Psoas muscle (tissue), 8 donors: ENCODE results near the gene EEF1AKMT2. TPM values are rescaled to one million over a fixed set of nuclear protein-coding genes. Genes with fewer than 3 reads are reported as not detected.

Source experiments
- ATAC-seq, 4 donors: fragments of 200-7000 bp; cut with Tn5 transposase; one replicate each; pipeline ENCODE4 v1.9.1; 2020; ENCODE audit warnings: moderate library complexity in 3 of 4, mild to moderate bottlenecking in 2 of 4
- DNase-seq, 2 donors: peaks; one replicate each; pipeline ENCODE4 v3.0.0-alpha.2; 2020
- H3K27ac ChIP-seq: fragments of 200-600 bp; one replicate; pipeline ENCODE4 v1.8.0; 2022
- H3K27me3 ChIP-seq, 3 donors: fragments of 200-600 bp in 1 of 3; one replicate each; pipeline versions ENCODE4 v1.6.1 to v1.8.0; 2013 to 2022; ENCODE audit warnings: low read length in 2 of 3, mild to moderate bottlenecking in 2 of 3, moderate library complexity in 1 of 3; ENCODE audit not compliant: insufficient read depth in 3 of 3
- H3K36me3 ChIP-seq, 2 donors: fragments of 200-600 bp in 1 of 2; one replicate each; pipeline versions ENCODE4 v1.6.1 to v1.8.0; 2013 to 2022; ENCODE audit warnings: low read depth in 1 of 2, mild to moderate bottlenecking in 1 of 2, moderate library complexity in 1 of 2; ENCODE audit not compliant: insufficient read depth in 1 of 2
- H3K4me1 ChIP-seq: fragments of 200-600 bp; one replicate; pipeline ENCODE4 v1.8.0; 2022
- H3K4me3 ChIP-seq: fragments of 200-600 bp; one replicate; pipeline ENCODE4 v1.8.0; 2022; ENCODE audit warnings: mild to moderate bottlenecking
- H3K9me3 ChIP-seq: fragments of 200-600 bp; one replicate; pipeline ENCODE4 v1.8.0; 2022
- CTCF ChIP-seq: fragments of 200-600 bp; IDR thresholded peaks from one replicate; pipeline ENCODE4 v1.8.0; 2022; ENCODE audit warnings: antibody characterized with exemption
- WGBS, 3 donors: extraction: QIAGEN DNeasy Blood & Tissue Kit; methylation state at CpG; one replicate each; pipeline versions ENCODE4 v1.1.6 to v1.1.7; 2013; 5-methylcytosine and 5-hydroxymethylcytosine counted together
- intact Hi-C, 2 donors: fragments of 100-400 bp; cut with DNase I; formaldehyde crosslinking; loops; one replicate each; pipeline versions ENCODE4 v1.11.0 to v1.14.2; 2022
- polyA plus RNA-seq, 3 donors: library from polyadenylated mRNA; stranded (reverse); fragments of 200-250 nt; gene quantifications; one replicate each; pipeline ENCODE4 v1.2.3, GENCODE V29; 2013
- total RNA-seq, 4 donors: library from RNA; stranded (reverse); fragmentation: NEBNext Ultra II Directional in 2 of 4; extraction: Animal tissue kit (Norgen Biotek cat#: 25700) in 2 of 4; gene quantifications; one replicate each; pipeline versions ENCODE4 v1.2.1 to v1.2.4, GENCODE V29; 2021 to 2023
- donor health status: healthy with polysubstance abuse.
- donor health status: DM: no; HTN: no; CAD: no; lungs with moderate emphysema.
- donor health status: Bipolar disorder and iron deficiency.
- donor health status: healthy.
- donor health status: DM: yes; HTN: yes; CAD: no.
- donor health status: DM: no; HTN: no; CAD: no.
- donor health status: DM: no; HTN: no; CAD: no.
- donor health status: DM: yes; HTN: yes; CAD: no.

Gene EEF1AKMT2
- total and polyA plus RNA-seq, 7 donors: 3.3 to 11.9 (median 9.1) TPM

GRCh38 chr10:124725791-124726190 is 65.9 kb downstream of the EEF1AKMT2 start:
- ATAC-seq (no peak), DNase-seq (no peak)
- WGBS, 3 donors: 81 to 87% (median 86%) methylated on average over 7 of the region's 7 CpGs
- no peaks in the 10 kb centered on the region for H3K9me3 ChIP-seq
- H3K36me3 ChIP-seq: no peaks in the 10 kb centered on the region
- no peak overlapping the region for H3K4me3 ChIP-seq
- H3K4me1 ChIP-seq: peaks cover 88% of the 10 kb centered on the region
- TF ChIP-seq CTCF: no peak
- intact Hi-C loops: no loop called here
- H3K27ac ChIP-seq: peak overlapping the region; percentile 80
- H3K27me3 ChIP-seq: no peaks in the 10 kb centered on the region

DNA sequence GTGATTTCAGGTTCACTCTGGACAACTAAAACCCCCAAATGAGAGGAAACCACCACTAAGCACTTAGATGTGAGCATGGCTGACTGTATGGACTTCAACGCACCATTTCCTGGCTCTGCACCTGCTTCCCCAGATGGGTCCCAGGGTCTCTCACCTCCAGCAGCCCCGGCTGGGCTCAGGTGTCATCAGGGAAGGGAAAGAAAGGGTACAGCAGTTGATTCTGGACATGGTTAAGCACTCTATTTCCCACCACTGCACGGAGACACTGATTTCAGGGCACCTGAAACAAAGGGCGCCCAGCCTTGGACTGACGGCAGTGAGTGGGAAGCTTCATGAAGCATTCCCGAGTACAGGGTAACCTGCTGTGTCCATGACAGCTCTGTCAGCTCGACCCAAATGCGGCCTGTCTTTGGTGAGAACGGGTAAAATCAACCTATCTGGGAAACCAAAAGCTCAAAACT is 66.5 kb downstream of the EEF1AKMT2 start:
- H3K36me3 ChIP-seq: no peaks in the 10 kb centered on the region
- DNase-seq (no peak), ATAC-seq (no peak)
- H3K4me1 ChIP-seq: peaks cover 88% of the 10 kb centered on the region
- intact Hi-C loops: no loop called here
- H3K27me3 ChIP-seq: no peaks in the 10 kb centered on the region
- no peak for TF ChIP-seq CTCF
- no peaks in the 10 kb centered on the region for H3K9me3 ChIP-seq
- no peak overlapping the region for H3K4me3 ChIP-seq
- 87 to 89% (median 88%) methylated on average over 9 of the region's 9 CpGs for WGBS, 3 donors
- peak overlapping the region; percentile 80 for H3K27ac ChIP-seq

DNA sequence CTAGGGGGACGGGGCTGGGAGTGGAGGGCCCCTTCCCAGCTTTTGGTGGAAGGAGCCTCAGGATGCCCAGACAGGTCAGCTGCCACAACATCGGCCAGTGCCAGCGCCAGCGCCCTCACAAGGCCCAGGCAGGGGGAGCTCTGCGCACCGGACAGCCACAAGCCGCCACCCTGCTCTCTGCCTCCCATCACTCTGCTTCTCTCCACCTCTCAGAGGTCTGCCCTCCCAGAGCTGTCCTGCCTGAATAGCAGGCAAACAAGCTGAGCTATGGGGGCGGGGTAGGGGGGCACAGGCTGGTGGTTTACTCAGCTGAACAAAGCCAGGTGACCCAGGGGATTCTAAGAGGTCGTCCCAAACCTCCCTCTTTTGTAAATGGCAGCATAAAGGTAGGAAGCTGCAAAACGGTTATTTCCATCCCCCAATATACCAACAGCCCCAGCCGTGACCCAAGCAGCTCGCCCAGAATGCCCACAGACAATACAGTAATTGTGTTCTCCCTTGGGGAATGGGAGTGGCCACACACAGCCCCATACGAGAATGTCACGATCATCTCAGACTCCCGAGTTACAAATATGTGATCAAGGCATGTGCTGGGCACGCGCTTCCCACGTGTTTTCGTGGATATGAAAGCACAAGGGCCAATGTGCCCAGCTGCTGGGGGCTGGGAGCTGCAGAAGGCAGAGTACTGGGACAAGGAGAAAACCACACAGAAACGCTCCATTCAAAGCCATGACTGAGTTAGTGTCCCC is 67.2 kb downstream of the EEF1AKMT2 start:
- intact Hi-C loops: no loop called here
- H3K4me1 ChIP-seq: peaks cover 87% of the 10 kb centered on the region
- TF ChIP-seq CTCF: no peak
- no peak overlapping the region for H3K4me3 ChIP-seq
- ATAC-seq (peak in 2 of 4 donors; percentile 6 to 28), DNase-seq (no peak)
- no peaks in the 10 kb centered on the region for H3K9me3 ChIP-seq
- WGBS, 3 donors: 40 to 57% (median 44%) methylated on average over 20 of the region's 20 CpGs
- peak overlapping the region; percentile 80 for H3K27ac ChIP-seq
- no peaks in the 10 kb centered on the region for H3K27me3 ChIP-seq
- H3K36me3 ChIP-seq: no peaks in the 10 kb centered on the region

- intact Hi-C loops: no loop called here
- WGBS, 3 donors: 26 to 49% (median 30%) methylated on average over 9 of the region's 9 CpGs
- no peak for ATAC-seq
- H3K4me3 ChIP-seq: peak overlapping the region; percentile 1
- no peak for TF ChIP-seq CTCF
- H3K27me3 ChIP-seq: no peaks in the 10 kb centered on the region
- DNase-seq: no peak
- H3K27ac ChIP-seq: peak overlapping the region; percentile 80
- H3K36me3 ChIP-seq: no peaks in the 10 kb centered on the region
- H3K4me1 ChIP-seq: peaks cover 87% of the 10 kb centered on the region
- no peaks in the 10 kb centered on the region for H3K9me3 ChIP-seq
Measured at GRCh38 chr10:124723826-124724225, 67.9 kb downstream of the EEF1AKMT2 start.
